GM21367 (cell line): ENCODE data around the gene PLD5.
A peak's percentile ranks its signal among the peaks of the same experiment; 100 is the strongest.
"Not testable (repeated sequence)": the region's sequence is repeated elsewhere in the genome, so short reads cannot be mapped to it uniquely, and the experiment has no call there.

Experiments used
- ATAC-seq: cut with Tn5 transposase; IDR thresholded peaks from one replicate; pipeline ENCODE4 v1.9.1; 2021; ENCODE audit not compliant: unreplicated experiment

PLD5 gene

DNA sequence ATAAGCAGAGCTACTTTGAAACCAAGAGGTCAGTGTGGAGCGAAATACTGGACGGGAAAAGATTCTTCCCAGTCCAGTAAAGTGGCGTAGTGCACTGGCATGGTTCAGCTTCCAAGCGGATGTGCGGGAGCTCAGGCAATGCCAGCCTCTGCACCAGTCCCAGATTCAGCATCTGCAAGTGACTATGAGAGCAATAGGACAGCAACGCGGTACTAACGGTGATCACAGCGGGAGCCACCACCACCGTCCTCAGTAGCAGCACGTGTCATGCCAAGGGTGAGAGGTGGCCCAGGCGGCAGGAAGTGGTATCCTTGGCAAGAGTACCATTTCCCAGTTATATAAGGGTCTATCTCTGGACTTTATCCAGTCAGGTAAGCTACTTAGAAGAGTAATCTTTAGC is 17.8 kb downstream of the PLD5 start:
- ATAC-seq, result no peak

DNA sequence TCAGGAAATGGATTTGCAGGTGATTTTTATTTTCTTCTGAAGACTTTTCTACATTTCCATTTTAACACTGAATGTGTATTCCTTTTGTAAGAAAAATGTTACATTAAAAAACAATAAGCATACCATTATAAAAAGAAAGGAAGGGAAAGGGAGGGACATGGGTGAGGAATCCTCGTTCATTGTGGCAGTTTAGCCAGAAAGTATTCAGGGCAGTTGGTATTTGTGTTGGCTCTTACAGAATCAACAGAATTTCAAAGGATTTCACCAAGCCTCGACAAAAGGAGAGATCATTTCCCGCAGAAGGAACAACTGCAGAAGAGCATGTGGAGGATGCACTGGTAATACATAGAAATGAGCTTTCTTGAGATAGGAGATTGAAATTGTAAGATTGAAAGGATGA is 35.0 kb downstream of the PLD5 start:
- no peak for ATAC-seq

DNA sequence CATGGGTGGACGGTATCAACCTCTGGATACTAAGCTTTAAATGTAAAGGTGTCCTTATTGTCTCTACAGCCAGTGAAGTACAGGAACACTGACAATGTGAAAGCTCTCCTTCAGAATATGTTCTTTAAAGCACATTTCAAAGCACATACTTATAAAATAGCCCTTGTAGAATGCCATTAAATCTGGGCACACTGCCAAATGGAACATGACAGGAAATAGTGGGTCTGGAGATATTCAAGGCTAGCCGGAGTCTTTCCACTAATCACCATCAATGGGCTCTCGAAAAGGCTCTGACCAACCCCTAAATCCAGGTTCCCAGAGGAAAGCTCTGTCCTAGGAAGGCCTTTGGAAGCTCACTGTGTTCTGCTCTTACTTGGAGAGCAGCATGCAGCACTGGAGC is 46.6 kb downstream of the PLD5 start:
- no peak for ATAC-seq

DNA sequence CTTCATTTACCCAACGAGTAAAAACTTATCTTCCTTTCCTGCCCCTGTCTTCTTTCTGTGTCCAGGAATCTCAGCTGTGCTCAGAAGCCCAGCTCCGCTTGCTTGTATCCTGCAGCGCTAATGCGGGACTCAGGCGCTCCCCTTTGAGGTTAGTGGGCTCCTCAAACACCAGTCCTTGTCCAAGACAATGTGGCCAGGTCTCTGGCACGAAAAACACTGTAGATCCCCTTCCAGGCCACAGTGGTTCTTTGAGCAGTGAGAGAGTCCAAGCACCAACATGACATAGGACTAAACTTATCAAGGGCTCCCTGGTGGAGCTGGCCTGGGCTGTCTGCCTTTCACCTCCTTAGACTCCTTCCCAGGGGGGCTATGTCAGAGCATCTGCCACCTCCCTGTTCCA is 53.7 kb downstream of the PLD5 start:
- no peak for ATAC-seq

DNA sequence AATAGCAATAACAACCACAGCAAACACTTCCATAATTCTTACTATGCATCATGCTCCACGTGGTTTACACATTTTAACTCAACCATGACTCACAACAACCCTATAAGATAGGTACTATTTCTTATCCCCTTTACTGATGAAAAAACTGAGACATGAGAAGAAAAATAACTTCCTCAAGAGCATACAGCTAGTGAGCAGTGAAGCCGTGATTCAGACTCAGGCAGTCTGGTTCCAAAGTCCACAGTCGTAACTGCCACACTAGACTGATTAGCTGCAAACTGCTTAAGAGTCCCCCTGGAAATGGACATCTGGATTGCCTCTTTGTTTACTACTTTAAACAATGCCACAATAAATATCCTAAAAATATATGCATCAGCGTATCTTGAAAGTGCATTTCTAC is 55.7 kb downstream of the PLD5 start:
- no peak for ATAC-seq

DNA sequence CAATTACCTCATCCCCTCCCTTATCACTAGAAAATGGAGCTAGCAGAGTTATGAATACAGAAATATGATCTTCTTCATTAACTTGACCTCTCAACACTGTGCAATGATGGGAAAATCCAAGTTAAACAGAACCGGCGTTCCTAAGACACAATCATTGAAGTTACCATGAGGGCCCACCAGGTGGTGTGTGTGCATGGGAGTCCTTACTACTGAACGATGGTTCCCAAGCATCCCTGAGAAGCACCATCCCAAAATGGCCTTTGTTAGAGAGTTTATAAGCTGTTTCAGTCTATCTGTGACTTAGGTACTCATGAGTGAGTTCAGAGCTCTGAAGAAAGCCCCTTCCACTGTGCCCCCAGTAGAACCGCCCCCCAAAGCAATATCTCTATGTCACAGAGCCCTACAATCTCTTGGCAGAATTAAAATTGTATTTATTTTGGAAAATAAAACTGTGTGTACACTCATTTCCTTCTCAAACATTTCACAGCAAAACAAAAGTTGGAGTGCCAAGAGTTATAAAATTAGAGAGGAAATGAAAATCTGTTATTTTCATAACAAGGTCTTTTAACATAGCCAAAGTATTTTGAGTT is 56.8 kb downstream of the PLD5 start:
- ATAC-seq, result peak; percentile 78

DNA sequence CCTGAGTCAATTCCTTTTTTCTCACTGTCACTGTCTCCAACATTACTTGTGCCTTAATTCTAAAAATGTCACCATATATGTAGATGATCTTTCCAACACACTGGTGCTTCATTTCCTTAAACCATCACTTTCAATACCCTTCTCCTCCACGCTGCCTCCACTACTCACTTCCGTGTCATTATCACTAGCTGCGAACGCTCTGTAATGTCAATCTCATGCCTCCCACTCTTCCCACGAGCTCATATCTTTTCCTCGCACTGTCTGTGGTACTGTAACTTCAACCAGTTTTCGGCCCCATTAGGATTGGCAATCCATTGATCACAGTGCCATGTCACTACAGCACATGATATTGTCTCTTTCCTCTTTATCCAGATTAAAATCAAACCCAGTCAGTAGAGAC is 61.6 kb downstream of the PLD5 start:
- ATAC-seq, result no peak

DNA sequence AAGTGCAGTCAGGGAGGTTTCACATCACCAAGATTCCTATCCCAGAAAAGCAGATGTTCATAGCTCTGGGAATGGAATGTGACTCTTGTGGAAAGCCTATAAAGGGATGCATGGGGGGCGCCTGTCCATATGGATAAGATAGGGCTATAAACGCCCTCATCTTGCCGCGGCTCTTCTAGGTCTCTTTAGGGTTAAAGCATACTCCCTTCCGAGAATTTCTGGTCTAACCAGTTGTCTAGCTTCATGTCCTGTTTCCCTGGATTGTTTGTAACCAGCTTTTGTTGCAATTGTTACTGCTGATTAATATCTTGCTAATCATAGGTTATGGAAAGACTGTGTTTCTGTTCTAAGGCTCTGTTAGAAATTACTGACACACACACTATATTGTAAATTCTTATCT is 64.8 kb downstream of the PLD5 start:
- not testable (repeated sequence) for ATAC-seq

DNA sequence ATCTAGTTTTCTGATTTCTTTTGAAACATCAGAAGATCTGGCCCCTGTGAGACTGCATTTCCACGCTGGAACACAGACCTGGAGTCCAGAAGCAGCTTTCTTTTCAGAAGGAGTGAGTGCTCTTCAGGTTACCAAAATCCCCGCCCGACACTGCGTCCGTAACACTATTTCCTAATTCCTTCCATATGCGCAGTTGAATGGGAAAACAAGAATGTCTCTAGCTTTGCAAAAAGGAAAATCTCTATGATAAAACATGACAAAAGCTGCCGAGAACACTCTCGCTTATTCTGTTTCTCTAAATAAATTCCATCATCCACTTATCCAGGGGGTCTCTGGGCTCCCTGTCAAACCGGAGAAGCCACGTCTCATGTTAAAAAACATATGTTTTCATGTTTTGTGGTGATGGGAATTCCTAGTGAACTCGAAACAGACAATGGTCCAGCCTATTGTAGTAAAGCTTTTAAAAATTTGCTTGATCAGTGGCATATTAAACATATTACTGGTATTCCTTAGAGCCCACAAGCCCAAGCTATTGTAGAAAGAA is 67.7 kb downstream of the PLD5 start:
- no peak for ATAC-seq

DNA sequence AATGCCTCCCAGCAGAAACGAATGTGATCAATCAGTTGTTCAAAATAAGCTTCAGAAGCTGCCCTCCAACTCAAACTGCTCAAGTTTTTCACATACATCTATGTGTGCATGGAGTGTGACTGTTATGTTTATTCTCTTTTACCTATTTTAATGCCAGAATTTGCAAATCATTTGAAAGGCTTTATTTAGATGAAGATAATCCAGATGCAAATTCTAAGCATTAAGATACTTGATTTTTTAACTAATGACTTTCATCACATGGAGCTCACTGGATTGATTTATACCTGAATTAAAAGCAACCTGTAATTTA is 69.5 kb downstream of the PLD5 start:
- ATAC-seq, result peak; percentile 6

DNA sequence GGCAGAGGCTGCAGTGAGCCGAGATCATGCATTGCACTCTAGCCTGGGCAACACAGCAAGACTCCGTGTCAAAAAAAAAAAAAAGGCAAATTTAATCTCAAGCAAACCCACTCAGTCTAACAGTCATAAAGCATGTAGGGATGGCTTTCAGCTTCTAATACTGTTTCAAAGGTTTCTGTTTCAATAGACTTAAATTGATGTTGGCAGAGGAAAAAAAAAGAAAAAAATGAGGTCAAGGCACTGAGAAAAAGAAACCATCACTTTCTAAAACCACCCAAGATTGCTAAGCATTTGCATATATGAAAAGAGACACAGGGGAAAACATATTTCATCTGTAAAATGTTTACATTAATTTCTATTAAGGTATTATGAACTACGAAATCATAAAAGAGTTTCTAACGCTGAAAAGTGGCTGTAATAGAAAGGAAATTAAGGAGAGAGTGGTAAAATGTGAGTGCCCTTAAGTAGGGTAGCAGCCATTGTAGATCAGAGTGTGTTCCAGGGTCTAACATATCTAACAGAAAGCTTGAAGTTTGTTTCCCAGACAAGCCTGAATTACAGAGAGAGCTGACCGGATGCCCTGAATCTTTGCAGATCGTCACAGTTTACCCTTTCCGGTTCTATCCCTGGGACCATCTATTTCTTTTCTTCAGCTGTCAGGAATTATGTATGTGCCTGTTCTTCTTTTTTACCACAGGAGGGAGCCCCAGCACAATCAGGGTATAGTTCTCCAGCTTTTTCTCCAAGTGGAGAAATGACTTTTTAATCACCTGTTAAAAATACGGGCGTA is 70.0 kb downstream of the PLD5 start:
- peak; percentile 77 for ATAC-seq

DNA sequence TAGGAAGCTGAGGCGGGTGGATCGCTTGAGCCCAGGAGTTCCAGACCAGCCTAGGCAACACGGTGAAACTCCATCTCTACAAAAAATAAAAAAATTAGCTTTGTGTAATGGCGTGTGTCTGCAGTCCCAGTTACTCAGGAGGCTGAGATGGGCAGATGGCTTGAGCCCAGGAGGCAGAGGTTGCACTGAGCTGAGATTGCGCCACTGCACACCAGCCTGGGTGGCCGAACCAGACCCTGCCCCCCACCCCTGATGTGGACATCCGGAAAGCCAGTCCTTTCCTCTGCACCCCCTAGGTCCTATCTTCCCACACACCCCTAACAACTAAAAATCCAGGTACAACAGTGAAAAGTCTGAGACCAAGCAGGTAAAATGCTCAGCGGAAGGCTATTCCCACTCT is 71.9 kb downstream of the PLD5 start:
- ATAC-seq, result no peak

DNA sequence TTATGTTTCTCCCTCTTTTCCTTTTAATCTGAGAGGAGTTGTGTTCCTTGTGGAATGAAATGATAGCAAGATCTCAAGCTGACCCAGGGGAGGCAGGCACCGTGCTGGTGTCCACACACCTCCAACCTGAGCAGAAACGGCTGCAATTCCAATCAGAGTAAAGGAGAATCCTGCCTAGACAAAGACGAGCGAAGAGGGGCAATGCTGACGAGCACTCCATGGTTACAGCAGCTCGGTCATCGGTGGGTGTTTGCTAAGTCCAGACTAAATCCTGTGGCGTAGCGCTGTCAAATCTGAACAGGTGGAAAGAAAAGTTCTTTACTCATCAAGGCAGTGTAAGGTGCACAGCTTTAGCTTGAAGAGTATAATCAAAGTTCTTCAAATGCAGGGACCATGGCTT is 74.8 kb downstream of the PLD5 start:
- ATAC-seq, result no peak

DNA sequence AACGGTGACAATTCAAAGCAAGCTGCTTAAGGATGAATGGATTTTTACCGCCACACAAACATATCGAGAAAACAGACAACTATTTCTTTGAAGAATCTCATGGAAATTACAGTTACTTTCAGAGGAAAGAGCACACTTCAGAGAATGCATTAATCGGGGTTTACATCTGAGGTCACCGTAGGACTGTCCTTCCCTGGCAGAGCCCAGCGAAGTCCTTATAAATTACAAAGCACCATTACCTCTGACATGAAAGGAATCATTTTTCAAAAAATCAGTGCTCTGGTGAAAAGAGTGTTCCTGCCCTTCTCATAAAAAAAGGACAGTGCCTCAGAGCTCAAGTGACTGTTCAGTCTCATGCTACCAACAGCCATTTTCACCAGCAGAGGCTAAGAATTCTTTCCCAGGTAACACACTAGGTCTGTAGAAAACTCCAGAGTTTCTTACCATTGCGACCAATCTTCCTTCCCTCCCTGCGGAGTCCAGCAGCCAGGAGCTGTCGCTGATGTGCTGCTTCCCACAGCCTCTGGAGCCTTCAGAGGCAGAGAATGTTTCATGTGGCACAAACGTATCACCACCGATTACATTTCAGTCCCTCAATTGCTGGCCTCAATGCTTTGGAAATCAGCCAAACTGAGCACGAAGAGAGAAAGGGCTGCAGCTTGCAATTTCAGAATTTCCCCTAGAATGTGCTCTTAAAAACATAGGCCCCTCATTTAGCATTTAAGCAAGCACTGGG is 75.4 kb downstream of the PLD5 start:
- ATAC-seq, result no peak

DNA sequence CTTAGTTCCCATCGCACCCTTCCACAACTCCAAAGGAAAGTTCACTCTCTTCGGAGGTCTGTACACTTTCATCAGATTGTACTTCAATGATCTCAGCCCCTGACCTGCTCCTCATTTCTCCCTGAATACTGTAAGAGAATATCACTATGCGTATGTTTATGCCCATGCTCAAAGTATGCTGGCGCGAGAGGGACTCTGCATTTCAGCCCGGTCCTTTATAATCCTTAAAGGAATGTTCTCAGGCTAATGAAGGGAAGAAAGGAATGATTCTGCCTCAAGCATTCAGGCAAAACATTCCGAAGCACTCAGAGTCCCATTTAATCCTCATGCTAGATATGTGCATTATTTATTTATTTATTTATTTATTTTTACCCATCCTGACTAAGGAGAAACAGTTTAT is 76.8 kb downstream of the PLD5 start:
- ATAC-seq, result no peak

DNA sequence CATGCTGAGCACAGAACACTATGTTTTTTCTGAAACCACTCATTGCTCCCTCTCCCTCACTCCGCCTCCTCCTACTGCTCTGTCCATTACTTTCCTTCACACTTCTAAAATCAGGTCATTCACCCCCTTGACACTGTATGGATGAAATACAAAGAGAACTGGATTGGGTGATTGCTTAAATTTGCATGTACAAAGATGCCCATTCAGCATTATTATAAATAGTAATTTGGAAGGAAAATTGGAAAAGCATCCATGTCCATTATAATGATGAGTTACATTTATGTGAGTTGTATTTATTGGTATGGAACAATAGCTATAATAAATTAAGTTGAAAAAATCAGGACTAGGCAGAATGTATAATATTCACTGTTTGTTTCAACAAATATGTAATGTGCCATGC is 83.7 kb downstream of the PLD5 start:
- no peak for ATAC-seq

DNA sequence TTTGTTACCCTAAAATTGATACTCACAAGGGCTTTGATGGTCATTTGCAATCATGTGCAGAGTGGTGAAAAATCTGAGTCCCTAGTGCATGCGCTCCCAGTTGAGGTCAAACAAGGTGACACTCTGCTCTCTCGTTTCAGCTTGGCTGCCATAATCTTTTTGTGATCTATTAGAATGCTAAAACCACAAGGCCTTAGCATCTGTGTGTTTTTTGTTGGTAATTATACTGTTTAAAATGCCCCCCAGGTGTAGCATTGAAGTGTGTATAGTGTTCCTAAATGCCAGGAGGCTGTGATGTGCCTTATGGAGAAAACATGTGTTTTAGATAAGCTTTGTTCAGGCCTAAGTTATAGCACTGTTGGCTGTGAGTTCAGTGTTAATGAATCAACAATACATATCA is 89.3 kb downstream of the PLD5 start:
- no peak for ATAC-seq

DNA sequence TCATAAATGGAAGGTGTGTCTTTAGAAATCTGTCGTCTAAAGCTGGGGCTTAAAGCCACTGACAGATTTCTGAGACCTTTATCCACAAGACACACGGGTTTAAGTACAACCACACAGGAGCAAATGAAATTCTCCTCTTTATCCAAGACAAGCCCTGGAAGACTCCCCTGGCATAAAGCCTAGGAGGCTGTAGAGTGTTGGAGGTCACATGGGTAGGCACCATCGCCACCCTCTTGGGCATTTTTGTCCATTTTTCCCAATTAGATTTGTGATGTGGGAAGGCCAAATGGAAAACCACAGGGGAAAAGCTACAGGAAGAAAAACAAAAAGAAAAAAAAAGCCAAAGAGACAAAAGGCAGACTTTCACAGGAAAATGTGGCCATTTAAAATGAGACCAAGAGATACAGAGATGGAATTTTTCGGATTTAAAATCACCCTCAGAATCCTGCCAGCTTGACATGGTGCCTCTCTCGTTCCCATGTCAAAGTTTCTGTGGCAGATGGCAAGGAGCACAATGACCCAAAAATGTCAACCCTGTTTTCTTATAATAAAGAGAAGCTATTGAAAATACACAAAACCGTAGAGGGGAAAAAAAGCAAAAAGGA is 91.9 kb downstream of the PLD5 start:
- no peak for ATAC-seq

DNA sequence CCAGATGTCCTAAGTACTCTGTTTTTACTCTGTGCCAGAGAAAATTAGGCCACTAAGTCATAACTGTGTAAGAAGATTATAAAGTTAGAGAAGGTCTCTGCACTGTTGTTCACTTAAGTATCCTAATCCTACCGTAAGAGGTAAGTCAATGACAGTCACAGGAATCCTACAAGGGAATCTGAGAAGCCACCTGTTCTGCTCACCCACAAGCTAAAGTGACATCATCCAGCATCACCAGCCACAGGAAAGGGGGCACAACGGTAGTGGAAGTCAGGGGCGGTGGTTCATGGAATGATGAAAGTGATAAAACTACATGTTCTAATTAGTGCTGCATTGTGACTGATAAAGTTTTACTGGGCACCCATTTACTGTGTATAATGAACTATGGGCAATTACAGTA is 92.7 kb downstream of the PLD5 start:
- ATAC-seq, result no peak

DNA sequence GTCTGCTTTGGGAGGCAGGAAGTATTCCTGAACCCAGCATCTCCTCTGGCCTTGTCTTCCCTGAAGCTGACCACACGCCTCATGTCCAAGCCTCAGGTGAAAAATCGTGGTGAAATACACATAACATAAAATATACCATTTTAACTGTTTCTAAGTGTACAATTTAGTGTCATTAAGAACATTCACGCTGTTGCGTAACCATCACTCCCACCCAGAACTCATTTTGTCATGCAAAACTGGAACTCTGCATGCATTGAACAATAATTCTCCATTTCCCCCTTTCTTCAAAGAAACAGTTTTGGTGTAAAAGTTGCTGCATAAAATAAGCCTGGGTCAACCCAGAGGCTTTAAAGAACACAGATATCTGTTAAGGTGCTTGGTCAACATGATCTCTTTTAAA is 93.5 kb downstream of the PLD5 start:
- ATAC-seq, result no peak

DNA sequence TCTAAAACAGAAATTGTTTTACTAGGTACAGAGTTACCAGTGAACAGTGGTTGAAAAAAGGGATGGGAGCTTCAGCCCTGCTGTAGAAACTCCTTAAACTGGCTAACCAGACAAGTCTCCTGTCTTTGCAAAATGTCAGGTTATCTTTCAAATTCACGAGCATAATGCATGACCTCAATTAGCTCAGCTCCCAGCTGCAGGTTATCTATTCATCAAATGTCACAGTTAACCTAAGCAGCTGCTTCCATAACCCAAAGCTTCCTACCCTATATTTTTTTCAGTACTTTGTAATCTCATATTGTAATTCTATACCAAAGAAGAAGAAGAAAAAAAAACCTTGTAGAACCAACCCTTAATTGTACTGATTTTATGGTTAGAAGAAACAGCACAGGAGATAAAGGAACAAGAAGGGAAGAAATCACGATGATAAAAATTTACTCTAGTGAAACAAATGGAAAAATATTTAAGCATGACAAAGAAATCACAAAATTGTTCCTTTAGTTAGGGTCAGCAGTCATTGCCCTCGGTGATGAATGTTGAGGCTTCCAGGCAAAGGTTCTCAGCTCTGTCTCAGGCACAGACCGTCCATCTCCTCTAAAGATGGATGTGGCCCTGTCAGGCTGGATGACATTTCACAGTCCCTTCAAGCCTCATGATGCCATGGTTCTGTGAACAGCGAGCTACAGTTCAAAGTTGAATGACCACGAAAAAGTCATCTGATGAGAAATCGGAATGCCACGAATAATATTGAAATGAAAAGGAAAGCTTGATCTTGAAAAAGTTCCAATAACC is 95.9 kb downstream of the PLD5 start:
- no peak for ATAC-seq
